ENCODE measurements around the gene PPP1R14C. TPM values are rescaled to one million over a fixed set of nuclear protein-coding genes. Genes with fewer than 3 reads are reported as not detected.

The PPP1R14C gene
- total RNA-seq, 1 experiment from 2014 or later = not detected

- H3K4me1 ChIP-seq = peaks cover 35% of the 10 kb centered on the region
- H3K9me3 ChIP-seq (replicated peaks) = no peaks in the 10 kb centered on the region
- H3K4me3 ChIP-seq = no peak overlapping the region
- peaks cover 4% of the 10 kb centered on the region; the same call in 1 of the 2 replicates for H3K27me3 ChIP-seq
- no peaks in the 10 kb centered on the region for H3K36me3 ChIP-seq
- H3K27ac ChIP-seq = no peak overlapping the region
- DNase-seq = peak; percentile 89 to 91
These were observed 130.8 kb downstream of the PPP1R14C start for GRCh38 chr6:150273457-150274309.

DNA sequence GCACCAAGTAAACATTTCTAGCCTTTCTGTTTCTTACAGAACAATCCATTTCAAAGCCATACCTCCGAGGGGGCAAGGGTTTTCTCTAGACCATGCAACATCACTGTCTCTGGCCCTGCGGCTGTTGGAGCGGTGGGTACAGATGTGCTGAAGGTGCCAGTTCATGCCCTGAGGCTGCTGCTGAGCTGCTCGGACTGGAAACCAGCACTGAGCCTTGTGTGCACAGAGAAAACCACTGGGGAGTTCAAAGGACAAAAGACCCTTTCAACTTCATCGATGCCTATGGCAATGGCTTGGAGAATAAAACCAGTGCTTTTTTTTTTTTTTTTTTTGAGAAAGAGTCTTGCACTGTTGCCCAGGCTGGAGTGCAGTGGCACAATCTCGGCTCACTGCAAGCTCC is 132.6 kb downstream of the PPP1R14C start:
- Histone ChIP-seq H3K4me3 (no peak overlapping the region), H3K4me1 (peaks cover 35% of the 10 kb centered on the region), H3K36me3 (no peaks in the 10 kb centered on the region), H3K9me3 (replicated peaks) (no peaks in the 10 kb centered on the region), H3K27me3 (peaks cover 4% of the 10 kb centered on the region; the same call in 1 of the 2 replicates), H3K27ac (no peak overlapping the region)
- DNase-seq = no peak

DNA sequence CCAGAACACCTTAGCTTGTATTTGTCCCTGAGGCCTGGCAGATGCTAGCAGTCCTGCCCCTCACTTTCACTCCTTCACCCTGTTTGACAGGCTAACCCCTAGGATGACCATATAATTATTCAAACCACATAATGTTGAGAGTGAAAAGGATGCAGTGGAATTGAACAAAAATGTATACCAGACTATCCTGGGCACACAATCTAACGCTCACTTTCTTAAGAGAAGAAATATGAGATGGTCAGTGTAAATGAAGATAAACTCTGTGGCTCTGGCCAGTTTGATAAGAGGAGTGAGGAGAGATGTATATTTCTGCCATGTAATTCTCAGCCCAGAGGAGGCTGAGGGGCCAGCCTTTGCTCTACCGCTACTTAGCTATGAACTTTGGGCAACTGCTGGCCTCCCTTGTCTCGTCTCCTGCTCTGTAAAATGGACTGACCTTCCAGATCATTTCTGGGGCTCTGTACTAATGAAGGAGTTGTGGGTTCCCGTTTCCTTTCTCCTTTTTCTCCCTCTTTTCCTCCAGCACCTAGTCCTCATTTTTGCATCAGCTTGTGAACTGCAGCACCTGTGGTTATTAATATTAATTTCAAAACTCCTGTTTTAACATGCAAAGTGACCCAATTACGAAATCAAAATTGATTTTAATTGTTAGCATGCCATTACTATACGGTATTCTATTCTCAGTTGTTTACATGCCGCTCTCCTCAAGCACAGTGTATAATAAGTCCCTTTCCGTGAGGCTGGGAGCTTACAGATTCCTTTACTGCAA is 133.5 kb downstream of the PPP1R14C start:
- DNase-seq = no peak
- no peak overlapping the region for H3K27ac ChIP-seq
- peaks cover 4% of the 10 kb centered on the region; the same call in 1 of the 2 replicates for H3K27me3 ChIP-seq
- no peaks in the 10 kb centered on the region for H3K9me3 ChIP-seq (replicated peaks)
- peaks cover 33% of the 10 kb centered on the region for H3K4me1 ChIP-seq
- H3K4me3 ChIP-seq = no peak overlapping the region
- no peaks in the 10 kb centered on the region for H3K36me3 ChIP-seq

DNA sequence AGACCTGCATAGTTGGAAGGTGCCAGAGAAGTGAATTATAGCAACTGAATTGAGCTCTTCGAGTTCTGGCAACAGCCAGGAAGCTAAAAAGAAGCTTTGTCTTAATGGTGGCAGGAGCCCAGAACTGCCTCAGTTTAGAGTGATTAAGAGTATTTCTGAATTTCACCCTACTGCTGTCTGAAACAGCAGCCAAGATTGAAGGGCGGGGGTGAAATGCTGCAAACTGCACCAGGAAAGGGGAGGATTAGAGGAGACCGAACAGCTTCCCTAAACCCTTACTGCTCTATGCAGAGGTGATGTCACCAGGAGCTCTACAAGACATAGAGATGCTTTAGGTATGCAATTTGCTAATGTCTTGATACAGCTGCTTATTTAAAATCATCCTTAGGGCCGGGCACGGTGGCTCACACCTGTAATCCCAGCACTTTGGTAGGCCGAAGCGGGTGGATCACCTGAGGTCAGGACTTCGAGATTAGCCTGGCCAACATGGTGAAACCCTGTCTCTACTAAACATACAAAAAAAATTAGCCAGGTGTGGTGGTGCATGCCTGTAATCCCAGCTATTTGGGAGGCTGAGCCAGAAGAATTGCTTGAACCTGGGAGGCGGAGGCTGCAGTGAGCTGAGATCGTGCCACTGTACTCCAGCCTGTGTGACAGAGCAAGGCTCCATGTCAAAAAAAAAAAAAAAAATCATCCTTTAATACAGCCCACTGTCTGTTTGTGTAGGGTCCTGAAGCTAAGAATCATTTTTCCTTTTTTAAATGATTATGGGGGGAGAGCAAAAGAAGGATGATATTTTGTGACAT is 134.3 kb downstream of the PPP1R14C start:
- Histone ChIP-seq H3K27ac (no peak overlapping the region), H3K4me1 (peaks cover 25% of the 10 kb centered on the region), H3K4me3 (no peak overlapping the region), H3K9me3 (replicated peaks) (no peaks in the 10 kb centered on the region), H3K27me3 (peaks cover 4% of the 10 kb centered on the region; the same call in 1 of the 2 replicates), H3K36me3 (no peaks in the 10 kb centered on the region)
- no peak for DNase-seq

DNA sequence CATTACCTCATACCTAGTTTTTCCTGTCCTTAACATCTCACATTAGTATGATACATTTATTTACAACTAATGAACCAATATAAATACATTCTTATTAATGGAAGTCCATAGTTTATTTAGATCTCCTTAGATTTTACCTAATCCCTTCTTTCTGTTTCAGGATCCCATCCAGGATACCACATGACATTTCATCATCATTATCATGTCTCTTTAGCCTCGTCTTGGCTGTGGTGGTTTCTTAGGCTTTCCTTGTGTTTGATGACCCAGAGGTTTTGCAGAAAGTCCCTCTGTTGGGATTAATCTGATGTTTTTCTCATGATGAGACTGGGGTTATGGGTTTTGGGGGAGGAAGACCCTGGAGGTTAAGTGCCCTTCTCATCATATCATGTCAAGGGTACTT is 136.7 kb downstream of the PPP1R14C start:
- no peak for DNase-seq
- Histone ChIP-seq H3K4me1 (peaks cover under 1% of the 10 kb centered on the region), H3K9me3 (replicated peaks) (no peaks in the 10 kb centered on the region), H3K36me3 (no peaks in the 10 kb centered on the region), H3K27me3 (peaks cover 4% of the 10 kb centered on the region; the same call in 1 of the 2 replicates), H3K4me3 (no peak overlapping the region), H3K27ac (no peak overlapping the region)

- no peak overlapping the region for H3K27ac ChIP-seq
- H3K4me3 ChIP-seq = no peak overlapping the region
- H3K4me1 ChIP-seq = no peaks in the 10 kb centered on the region
- peaks cover 4% of the 10 kb centered on the region; the same call in 1 of the 2 replicates for H3K27me3 ChIP-seq
- H3K36me3 ChIP-seq = no peaks in the 10 kb centered on the region
- H3K9me3 ChIP-seq (replicated peaks) = no peaks in the 10 kb centered on the region
- DNase-seq = no peak
These were observed 137.9 kb downstream of the PPP1R14C start for GRCh38 chr6:150280703-150281102.

DNA sequence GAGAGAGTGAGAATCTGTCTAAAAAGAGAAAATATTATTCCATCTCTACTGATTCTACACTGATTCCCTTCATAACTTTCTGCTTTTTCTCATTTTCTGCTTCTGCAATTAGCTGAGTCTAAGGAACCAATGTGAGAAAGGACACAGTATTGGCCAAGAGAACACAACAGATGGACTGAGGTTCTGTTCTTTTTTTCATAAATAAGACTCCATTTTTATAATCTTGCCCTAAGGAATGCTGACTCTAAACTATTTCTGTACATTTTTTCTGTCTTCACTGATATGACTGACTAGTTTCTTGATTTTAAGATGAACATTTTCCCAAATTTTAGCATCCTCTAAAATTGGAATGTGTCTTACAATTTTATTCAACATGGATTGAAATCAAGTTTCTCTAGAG is 138.9 kb downstream of the PPP1R14C start:
- Histone ChIP-seq H3K9me3 (replicated peaks) (no peaks in the 10 kb centered on the region), H3K27ac (no peak overlapping the region), H3K36me3 (no peaks in the 10 kb centered on the region), H3K27me3 (peaks cover under 1% of the 10 kb centered on the region; the same call in 1 of the 2 replicates), H3K4me3 (no peak overlapping the region), H3K4me1 (no peaks in the 10 kb centered on the region)
- DNase-seq = no peak

GRCh38 chr6:150282806-150283205 is 140.0 kb downstream of the PPP1R14C start:
- Histone ChIP-seq H3K9me3 (replicated peaks) (no peaks in the 10 kb centered on the region), H3K27me3 (no peaks in the 10 kb centered on the region), H3K27ac (no peak overlapping the region), H3K4me1 (no peaks in the 10 kb centered on the region), H3K4me3 (no peak overlapping the region), H3K36me3 (no peaks in the 10 kb centered on the region)
- DNase-seq = no peak

DNA sequence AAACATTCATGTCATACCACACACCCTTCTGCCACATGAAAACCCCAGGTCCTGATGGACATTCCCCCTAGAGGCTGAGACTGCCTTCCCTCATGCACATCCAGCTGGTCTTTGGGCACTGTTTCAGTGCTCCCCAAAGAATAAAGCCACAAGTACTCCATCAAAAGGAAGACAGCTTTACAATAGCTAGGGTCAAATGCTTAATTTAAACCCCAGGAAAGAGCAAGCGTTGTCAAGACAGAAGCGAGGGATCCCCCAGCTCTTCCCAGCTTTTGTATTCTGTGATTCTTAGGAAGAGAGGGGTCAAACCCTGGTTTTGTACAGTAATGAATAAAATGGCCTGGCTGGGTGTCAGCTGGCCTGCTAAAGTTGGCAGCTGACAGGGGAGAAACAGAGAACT is 143.6 kb downstream of the PPP1R14C start:
- no peak for DNase-seq
- Histone ChIP-seq H3K27me3 (no peaks in the 10 kb centered on the region), H3K9me3 (replicated peaks) (no peaks in the 10 kb centered on the region), H3K27ac (no peak overlapping the region), H3K4me1 (no peaks in the 10 kb centered on the region), H3K4me3 (no peak overlapping the region), H3K36me3 (no peaks in the 10 kb centered on the region)

GRCh38 chr6:150286912-150287311 is 144.1 kb downstream of the PPP1R14C start:
- no peak for DNase-seq
- Histone ChIP-seq H3K9me3 (replicated peaks) (peaks cover 1% of the 10 kb centered on the region), H3K4me1 (no peaks in the 10 kb centered on the region), H3K27ac (no peak overlapping the region), H3K36me3 (no peaks in the 10 kb centered on the region), H3K4me3 (no peak overlapping the region), H3K27me3 (no peaks in the 10 kb centered on the region)

GRCh38 chr6:150288456-150288855 is 145.6 kb downstream of the PPP1R14C start:
- H3K9me3 ChIP-seq (replicated peaks) = peaks cover 7% of the 10 kb centered on the region
- H3K27me3 ChIP-seq = no peaks in the 10 kb centered on the region
- no peaks in the 10 kb centered on the region; the same call in 1 of the 2 replicates for H3K4me1 ChIP-seq
- DNase-seq = no peak
- H3K36me3 ChIP-seq = no peaks in the 10 kb centered on the region
- H3K27ac ChIP-seq = no peak overlapping the region
- H3K4me3 ChIP-seq = no peak overlapping the region

DNA sequence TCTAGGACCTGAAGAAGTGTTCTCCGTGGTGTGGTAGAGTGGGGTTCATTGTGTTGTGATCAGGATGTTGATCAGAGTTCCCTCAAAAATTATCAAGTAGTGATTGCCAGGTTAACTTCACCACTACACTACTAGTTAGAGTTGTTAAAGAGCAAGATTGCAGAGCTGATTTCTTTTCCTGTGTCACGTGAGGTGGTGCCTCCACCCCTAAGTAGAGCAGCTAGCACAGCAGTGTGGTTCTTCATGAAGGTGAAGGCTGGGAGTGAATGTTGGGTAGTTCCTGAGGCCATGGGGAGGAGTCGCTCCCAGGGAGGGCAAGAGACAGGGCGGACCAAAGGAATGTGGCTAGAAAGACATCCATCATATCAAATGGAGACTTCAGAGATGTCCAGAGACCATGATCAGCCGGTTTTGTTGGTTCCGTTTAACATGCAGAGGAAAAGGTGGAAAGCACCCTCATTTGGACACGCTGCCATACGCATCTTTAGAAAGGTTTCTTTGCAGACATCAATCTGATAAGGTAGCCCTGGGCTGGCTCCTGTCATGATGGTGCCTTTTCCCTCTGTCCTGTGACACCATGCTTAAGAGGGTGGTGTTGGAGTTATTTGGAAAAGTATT is 146.7 kb downstream of the PPP1R14C start:
- H3K27me3 ChIP-seq = no peaks in the 10 kb centered on the region
- no peaks in the 10 kb centered on the region for H3K36me3 ChIP-seq
- no peak overlapping the region for H3K4me3 ChIP-seq
- H3K27ac ChIP-seq = no peak overlapping the region
- DNase-seq = no peak
- no peaks in the 10 kb centered on the region; the same call in 1 of the 2 replicates for H3K4me1 ChIP-seq
- H3K9me3 ChIP-seq (replicated peaks) = peaks cover 7% of the 10 kb centered on the region

DNA sequence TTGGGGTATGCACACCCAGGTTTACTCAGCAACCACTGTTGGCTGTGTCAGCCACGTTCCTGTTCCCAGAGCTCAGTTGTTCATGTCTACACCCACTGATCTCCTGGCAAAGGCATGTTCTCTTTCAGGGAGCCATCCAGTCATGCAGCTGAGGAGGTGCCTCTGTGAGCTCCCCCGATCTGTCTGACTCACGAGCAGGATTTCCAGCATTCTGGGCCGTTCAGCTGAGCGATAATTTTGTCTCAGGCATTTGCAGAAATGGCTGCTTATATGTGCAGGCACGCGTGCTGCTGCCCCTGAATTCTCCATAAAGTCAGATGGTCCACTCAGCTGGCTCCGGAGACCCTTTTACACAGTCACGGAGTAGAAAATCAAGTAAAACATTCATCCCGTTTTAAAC is 147.6 kb downstream of the PPP1R14C start:
- H3K4me1 ChIP-seq = no peaks in the 10 kb centered on the region; the same call in 1 of the 2 replicates
- H3K4me3 ChIP-seq = no peak overlapping the region
- no peak for DNase-seq
- H3K36me3 ChIP-seq = no peaks in the 10 kb centered on the region
- no peaks in the 10 kb centered on the region for H3K27me3 ChIP-seq
- H3K27ac ChIP-seq = no peak overlapping the region
- peaks cover 7% of the 10 kb centered on the region for H3K9me3 ChIP-seq (replicated peaks)

Measured in SJCRH30 (cell line).